Neural crest cell (in vitro differentiated cells): Measurements from ENCODE around the gene SYNPO2. TPM values are rescaled to one million over a fixed set of nuclear protein-coding genes. Genes with fewer than 3 reads are reported as not detected.

Experiments used
- DNase-seq: peaks from one replicate; pipeline ENCODE4 v3.0.0; 2021; ENCODE audit warnings: low read depth, mixed read lengths, low spot score
- H3K27ac Mint-ChIP-seq: one replicate; pipeline ENCODE4 v1.8.0; 2021; ENCODE audit warnings: mild to moderate bottlenecking, mixed read lengths; ENCODE audit not compliant: unreplicated experiment
- H3K27me3 Mint-ChIP-seq: 2 replicates; pipeline ENCODE4 v1.8.0; 2021; ENCODE audit warnings: low read depth, mild to moderate bottlenecking, mixed read lengths
- H3K36me3 Mint-ChIP-seq: 2 replicates; pipeline ENCODE4 v1.8.0; 2021; ENCODE audit warnings: low read depth, mild to moderate bottlenecking, mixed read lengths
- H3K4me1 Mint-ChIP-seq: 2 replicates; pipeline ENCODE4 v1.8.0; 2021; ENCODE audit warnings: mixed read lengths
- H3K4me3 Mint-ChIP-seq: one replicate; pipeline ENCODE4 v1.8.0; 2021; ENCODE audit warnings: mild to moderate bottlenecking, mixed read lengths
- H3K9me3 Mint-ChIP-seq: 2 replicates; pipeline ENCODE4 v1.8.0; 2021; ENCODE audit warnings: mixed read lengths
- long read RNA-seq: library from polyadenylated mRNA; unstranded; transcript quantifications from one replicate; pipeline ENCODE4 v2.0.0, GENCODE V29; 2020
- total RNA-seq: library from RNA; stranded (reverse); gene quantifications from 2 replicates; pipeline ENCODE4 v1.2.1, GENCODE V29; 2021
- TF ChIP-seq, protein P1 (sequence below): fragments of 200-600 bp; sonication (generic); conservative IDR thresholded peaks from 2 replicates; pipeline ENCODE4 v1.5.0; 2021; ENCODE audit warnings: antibody characterized with exemption, mild to moderate bottlenecking

The SYNPO2 gene, protein sequence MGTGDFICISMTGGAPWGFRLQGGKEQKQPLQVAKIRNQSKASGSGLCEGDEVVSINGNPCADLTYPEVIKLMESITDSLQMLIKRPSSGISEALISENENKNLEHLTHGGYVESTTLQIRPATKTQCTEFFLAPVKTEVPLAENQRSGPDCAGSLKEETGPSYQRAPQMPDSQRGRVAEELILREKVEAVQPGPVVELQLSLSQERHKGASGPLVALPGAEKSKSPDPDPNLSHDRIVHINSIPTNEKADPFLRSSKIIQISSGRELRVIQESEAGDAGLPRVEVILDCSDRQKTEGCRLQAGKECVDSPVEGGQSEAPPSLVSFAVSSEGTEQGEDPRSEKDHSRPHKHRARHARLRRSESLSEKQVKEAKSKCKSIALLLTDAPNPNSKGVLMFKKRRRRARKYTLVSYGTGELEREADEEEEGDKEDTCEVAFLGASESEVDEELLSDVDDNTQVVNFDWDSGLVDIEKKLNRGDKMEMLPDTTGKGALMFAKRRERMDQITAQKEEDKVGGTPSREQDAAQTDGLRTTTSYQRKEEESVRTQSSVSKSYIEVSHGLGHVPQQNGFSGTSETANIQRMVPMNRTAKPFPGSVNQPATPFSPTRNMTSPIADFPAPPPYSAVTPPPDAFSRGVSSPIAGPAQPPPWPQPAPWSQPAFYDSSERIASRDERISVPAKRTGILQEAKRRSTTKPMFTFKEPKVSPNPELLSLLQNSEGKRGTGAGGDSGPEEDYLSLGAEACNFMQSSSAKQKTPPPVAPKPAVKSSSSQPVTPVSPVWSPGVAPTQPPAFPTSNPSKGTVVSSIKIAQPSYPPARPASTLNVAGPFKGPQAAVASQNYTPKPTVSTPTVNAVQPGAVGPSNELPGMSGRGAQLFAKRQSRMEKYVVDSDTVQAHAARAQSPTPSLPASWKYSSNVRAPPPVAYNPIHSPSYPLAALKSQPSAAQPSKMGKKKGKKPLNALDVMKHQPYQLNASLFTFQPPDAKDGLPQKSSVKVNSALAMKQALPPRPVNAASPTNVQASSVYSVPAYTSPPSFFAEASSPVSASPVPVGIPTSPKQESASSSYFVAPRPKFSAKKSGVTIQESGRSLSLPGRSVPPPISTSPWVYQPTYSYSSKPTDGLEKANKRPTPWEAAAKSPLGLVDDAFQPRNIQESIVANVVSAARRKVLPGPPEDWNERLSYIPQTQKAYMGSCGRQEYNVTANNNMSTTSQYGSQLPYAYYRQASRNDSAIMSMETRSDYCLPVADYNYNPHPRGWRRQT
- total RNA-seq = 0.07 and 0.18 TPM in 2 replicates
- long read RNA-seq = 0 reads

DNA sequence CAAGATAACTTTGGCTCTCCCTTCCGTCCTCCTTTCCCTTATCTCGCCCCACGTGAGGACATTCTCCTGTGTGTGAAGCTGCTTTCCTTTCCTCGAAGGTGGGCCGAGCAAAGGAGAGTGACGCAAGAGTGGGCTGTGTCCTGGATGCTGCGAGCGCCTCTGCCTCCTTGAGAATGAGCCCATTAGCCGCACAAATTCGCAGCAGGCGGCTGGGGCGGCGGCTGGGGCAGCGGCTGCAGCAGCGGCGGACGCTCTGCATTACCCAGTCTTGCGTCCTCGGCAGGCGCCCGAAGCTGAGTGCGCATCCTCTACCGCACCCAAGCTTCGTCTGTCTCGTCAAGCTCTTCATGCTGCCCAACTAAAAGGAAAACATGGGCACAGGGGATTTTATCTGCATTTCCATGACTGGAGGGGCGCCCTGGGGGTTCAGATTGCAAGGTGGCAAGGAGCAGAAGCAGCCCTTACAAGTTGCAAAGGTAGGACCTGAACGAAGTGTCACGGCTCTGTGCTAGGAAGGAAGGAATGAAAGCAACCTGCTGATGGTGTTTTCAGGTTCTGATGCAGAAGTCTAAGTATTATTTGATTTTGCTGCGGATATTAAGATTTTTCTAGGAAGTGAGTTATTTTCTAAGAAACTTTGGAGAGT lies at the start of gene SYNPO2:
SYNPO2 (plus strand) TSS at position 189 of the 646 bp plus-strand sequence; CDS start at position 372, 183 bp downstream.
- Mint-ChIP-seq H3K9me3 (no peaks in the 10 kb centered on the region), H3K4me3 (peak within 1 kb of the TSS; percentile 65), H3K27me3 (peaks cover 36% of the 10 kb centered on the region), H3K36me3 (no peaks in the 10 kb centered on the region), H3K4me1 (peaks cover 20% of the 10 kb centered on the region), H3K27ac (no peak within 1 kb of the TSS)
- peak; percentile 53 for DNase-seq
- TF ChIP-seq, protein P1, sequence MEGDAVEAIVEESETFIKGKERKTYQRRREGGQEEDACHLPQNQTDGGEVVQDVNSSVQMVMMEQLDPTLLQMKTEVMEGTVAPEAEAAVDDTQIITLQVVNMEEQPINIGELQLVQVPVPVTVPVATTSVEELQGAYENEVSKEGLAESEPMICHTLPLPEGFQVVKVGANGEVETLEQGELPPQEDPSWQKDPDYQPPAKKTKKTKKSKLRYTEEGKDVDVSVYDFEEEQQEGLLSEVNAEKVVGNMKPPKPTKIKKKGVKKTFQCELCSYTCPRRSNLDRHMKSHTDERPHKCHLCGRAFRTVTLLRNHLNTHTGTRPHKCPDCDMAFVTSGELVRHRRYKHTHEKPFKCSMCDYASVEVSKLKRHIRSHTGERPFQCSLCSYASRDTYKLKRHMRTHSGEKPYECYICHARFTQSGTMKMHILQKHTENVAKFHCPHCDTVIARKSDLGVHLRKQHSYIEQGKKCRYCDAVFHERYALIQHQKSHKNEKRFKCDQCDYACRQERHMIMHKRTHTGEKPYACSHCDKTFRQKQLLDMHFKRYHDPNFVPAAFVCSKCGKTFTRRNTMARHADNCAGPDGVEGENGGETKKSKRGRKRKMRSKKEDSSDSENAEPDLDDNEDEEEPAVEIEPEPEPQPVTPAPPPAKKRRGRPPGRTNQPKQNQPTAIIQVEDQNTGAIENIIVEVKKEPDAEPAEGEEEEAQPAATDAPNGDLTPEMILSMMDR = no peak

DNA sequence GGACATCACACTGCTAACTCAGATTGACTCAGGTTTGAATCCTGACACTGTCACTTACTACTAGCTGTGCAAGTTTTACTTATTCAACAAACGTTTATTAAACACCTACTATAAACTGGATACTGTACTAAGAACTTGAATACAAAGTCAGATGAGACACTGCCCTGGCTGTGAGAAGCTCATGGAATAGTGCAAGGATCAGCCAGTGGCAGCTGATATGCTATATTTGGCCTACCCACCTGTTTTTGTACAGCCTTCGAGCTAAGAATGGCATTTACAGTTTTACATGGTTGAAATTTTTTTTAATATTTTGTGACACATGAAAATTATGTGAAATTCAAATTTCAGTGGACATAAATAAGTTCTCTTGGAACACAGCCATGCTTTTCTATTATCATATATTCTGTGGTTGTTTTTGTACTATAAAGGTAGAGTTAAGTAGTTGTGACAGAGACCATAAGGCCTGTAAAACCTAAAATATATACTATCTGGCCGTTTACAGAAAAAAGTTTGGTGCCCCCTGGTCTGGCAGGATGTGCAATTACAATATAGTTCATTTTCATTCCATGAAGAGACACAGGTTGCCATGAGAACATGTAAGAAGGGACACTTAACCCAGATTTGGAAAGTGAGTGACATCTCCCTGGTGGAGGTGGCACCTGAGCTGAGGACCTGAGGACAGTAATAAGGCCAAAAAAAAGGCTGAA lies 49.3 kb upstream of the SYNPO2 start:
- no peak for DNase-seq
- Mint-ChIP-seq H3K4me3 (no peak overlapping the region), H3K27me3 (no peaks in the 10 kb centered on the region), H3K9me3 (no peaks in the 10 kb centered on the region), H3K4me1 (peaks cover 11% of the 10 kb centered on the region), H3K36me3 (no peaks in the 10 kb centered on the region), H3K27ac (no peak overlapping the region)
- TF ChIP-seq, protein P1 = no peak

DNA sequence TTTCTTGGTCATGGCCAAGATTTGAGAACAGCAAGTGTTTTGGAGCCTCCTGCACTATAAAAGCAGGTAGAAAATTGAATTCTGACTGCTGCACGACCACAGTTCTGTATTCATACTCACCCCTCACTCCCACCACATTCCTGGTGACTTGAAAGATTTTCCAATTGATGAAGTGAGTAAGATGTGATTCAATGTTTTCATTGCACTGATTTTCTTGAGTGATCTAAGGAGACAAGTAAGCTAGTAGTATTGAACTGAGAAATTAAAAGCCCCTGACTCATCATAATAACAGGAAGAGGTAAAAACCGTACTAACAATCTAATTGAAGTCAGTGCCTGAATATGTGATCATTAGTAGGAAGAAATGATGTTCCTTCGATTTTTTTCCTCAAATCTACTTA lies 46.6 kb upstream of the SYNPO2 start:
- TF ChIP-seq, protein P1 = no peak
- Mint-ChIP-seq H3K27ac (no peak overlapping the region), H3K36me3 (no peaks in the 10 kb centered on the region)

DNA sequence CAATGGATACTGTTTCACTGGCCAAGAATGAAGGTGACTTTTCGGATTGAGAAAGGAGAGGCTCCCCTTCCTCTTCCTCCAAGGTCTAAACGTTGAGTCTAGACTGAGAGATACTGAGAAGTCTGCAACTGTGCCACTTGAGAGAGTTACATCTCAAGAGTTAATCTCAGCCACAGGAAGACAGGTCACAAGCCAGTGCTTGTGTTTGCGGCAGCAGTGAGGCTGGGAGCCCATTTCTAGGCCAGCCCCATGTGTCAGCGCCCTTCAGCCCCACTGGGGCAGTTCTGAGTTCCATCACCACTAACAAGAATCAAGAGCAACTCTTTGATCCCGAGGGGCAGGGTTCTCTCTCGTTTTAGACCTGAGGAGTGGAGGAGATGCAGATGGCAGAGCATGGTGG lies 45.4 kb upstream of the SYNPO2 start:
- Mint-ChIP-seq H3K36me3 (no peaks in the 10 kb centered on the region), H3K27me3 (peaks cover 5% of the 10 kb centered on the region), H3K27ac (no peak overlapping the region), H3K4me1 (no peaks in the 10 kb centered on the region), H3K4me3 (no peak overlapping the region), H3K9me3 (no peaks in the 10 kb centered on the region)
- DNase-seq = no peak
- TF ChIP-seq, protein P1 = no peak

More for the DNA sequence above, 46.6 kb upstream of the SYNPO2 start:
- H3K27me3 Mint-ChIP-seq = peaks cover 3% of the 10 kb centered on the region
- no peak overlapping the region for H3K4me3 Mint-ChIP-seq
- no peaks in the 10 kb centered on the region for H3K4me1 Mint-ChIP-seq
- H3K9me3 Mint-ChIP-seq = no peaks in the 10 kb centered on the region
- DNase-seq = no peak
